Prostate gland (tissue), 2 donors: Measurements from ENCODE around the gene NINJ2. TPM values are rescaled to one million over a fixed set of nuclear protein-coding genes. Genes with fewer than 3 reads are reported as not detected.

Source experiments
- DNase-seq: peaks from one replicate; pipeline ENCODE4 v3.0.0-alpha.2; 2019; ENCODE audit warnings: low spot score
- H3K27ac ChIP-seq, 2 donors: fragments of 200-600 bp; sonication (generic); 2 replicates each; pipeline ENCODE4 v1.5.1; 2017 to 2019
- H3K27me3 ChIP-seq: fragments of 200-600 bp; sonication (generic); replicated peaks from 2 replicates; pipeline ENCODE4 v1.5.1; 2019; ENCODE audit not compliant: insufficient read depth
- H3K36me3 ChIP-seq, 2 donors: fragments of 200-600 bp; sonication (generic); 1 replicate in 1 of 2; 2 replicates in 1 of 2; pipeline versions ENCODE4 v1.5.1 to v1.8.1; 2017 to 2019
- H3K4me1 ChIP-seq: fragments of 200-600 bp; sonication (generic); replicated peaks from 2 replicates; pipeline ENCODE4 v1.5.1; 2019
- H3K4me3 ChIP-seq, 2 donors: fragments of 200-600 bp; sonication (generic); 2 replicates each; pipeline ENCODE4 v1.5.1; 2017 to 2019
- H3K9me3 ChIP-seq: fragments of 200-600 bp; sonication (generic); 2 replicates; pipeline ENCODE4 v1.5.1; 2017
- CTCF ChIP-seq, 4 experiments: fragments of 200-600 bp in 2 of 4; fragments of 450-650 bp in 2 of 4; sonication (generic) in 2 of 4; IDR thresholded peaks; 1 replicate in 3 of 4; 2 replicates in 1 of 4; pipeline ENCODE4 v1.5.1; 2016 to 2019; ENCODE audit warnings: antibody characterized with exemption in 4 of 4, mild to moderate bottlenecking in 2 of 4, moderate library complexity in 2 of 4
- POLR2A ChIP-seq: fragments of 450-650 bp; IDR thresholded peaks from one replicate; pipeline ENCODE4 v1.6.1; 2016; ENCODE audit warnings: antibody characterized with exemption, mild to moderate bottlenecking
- POLR2AphosphoS5 ChIP-seq: sonication (generic); formaldehyde crosslinking; IDR thresholded peaks from one replicate; pipeline ENCODE4 v1.6.1; 2017; ENCODE audit warnings: antibody characterized with exemption
- WGBS: methylation state at CpG from one replicate; pipeline ENCODE4 v1.1.5; 2018; 5-methylcytosine and 5-hydroxymethylcytosine counted together
- intact Hi-C: fragments of 100-400 bp; cut with DNase I; formaldehyde crosslinking; loops from one replicate; pipeline ENCODE4 v1.14.2; 2022
- total RNA-seq, 2 donors: library from RNA; depleted of rRNA; stranded (reverse); fragments of >200 nt; gene quantifications; one replicate each; pipeline ENCODE4 v1.1.0, GENCODE V29; 2016

Gene NINJ2
- total RNA-seq, 2 donors from 2014 or later = 1.1 to 17.3 TPM

GRCh38 chr12:569091-569676 is 94.1 kb downstream of the NINJ2 start:
- 76% methylated on average over 6 of the region's 6 CpGs for WGBS

DNA sequence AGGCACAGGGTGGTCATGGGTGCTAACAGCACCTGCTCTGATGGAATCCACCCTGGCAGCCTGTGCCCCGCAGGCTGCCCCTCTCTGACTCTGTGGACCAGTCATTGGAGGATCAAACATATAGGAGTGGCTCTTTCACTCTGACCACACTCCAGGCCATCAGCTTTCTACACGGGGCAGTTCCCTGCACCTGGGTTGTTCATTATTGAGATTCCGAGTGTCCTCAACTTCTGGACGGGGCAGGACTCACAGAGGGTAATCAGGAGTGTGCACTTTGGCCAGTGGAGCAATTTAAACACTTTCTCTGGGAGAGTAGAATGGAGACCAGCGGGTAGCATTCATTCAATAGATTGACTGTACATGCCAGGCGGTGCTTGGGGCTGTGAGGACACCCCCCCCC is 94.8 kb downstream of the NINJ2 start:
- TF ChIP-seq CTCF (IDR thresholded peaks at IDR 0.05) (no peak), POLR2AphosphoS5 (no peak), POLR2A (no peak)
- Histone ChIP-seq H3K27me3 (no peaks in the 10 kb centered on the region), H3K4me3 (no peak overlapping the region), H3K27ac (no peak overlapping the region), H3K9me3 (no peaks in the 10 kb centered on the region), H3K36me3 (no peaks in the 10 kb centered on the region), H3K4me1 (peaks cover 2% of the 10 kb centered on the region)
- DNase-seq = no peak
- 84% methylated on average over 6 of the region's 6 CpGs for WGBS
- intact Hi-C loops = loop anchor here (2.0 kb wide), 1 partner anchor 246 kb away; no protein-coding TSS in a partner anchor

More at GRCh38 chr12:569091-569676, 94.1 kb downstream of the NINJ2 start:
- no peaks in the 10 kb centered on the region for H3K9me3 ChIP-seq
- no peak for DNase-seq
- H3K27me3 ChIP-seq = no peaks in the 10 kb centered on the region
- TF ChIP-seq CTCF (IDR thresholded peaks at IDR 0.05) (no peak), POLR2AphosphoS5 (no peak), POLR2A (no peak)
- H3K27ac ChIP-seq = no peak overlapping the region
- H3K4me1 ChIP-seq = peaks cover 2% of the 10 kb centered on the region
- H3K36me3 ChIP-seq = no peaks in the 10 kb centered on the region
- peak overlapping the region in 1 of 2 donors; percentile 47 for H3K4me3 ChIP-seq
- intact Hi-C loops = loop anchor here (2.0 kb wide), 1 partner anchor 246 kb away; no protein-coding TSS in a partner anchor

DNA sequence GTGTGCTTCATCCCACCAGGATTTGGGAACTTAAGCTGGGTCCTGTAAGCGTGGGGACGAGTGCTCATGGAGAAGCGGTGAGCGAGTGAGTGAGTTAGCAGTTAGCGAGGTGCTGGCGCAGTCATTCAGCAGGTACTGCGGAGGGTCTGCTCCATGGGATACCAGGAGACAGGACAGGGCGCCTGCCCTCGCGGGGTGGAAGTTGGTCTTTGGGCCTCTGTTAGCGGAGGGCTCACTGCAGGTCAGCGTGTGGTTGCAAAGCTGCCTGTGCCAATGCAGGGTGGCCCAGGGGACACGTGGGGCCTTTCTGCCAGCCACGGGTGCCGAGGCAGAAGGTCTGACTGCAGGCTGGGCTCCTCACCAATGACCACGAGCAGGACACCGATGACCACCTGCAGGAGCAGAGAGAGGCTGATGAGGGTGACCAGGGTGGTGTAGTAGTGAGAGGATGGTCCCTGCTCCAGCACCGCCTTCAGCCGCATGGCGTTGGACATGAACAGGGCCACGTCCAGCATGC is 97.6 kb downstream of the NINJ2 start:
- no peak overlapping the region for H3K27ac ChIP-seq
- H3K36me3 ChIP-seq = no peaks in the 10 kb centered on the region
- intact Hi-C loops = no loop called here
- 92% methylated on average over 21 of the region's 21 CpGs for WGBS
- H3K4me3 ChIP-seq = no peak overlapping the region
- DNase-seq = no peak
- peaks cover 2% of the 10 kb centered on the region for H3K4me1 ChIP-seq
- H3K27me3 ChIP-seq = no peaks in the 10 kb centered on the region
- H3K9me3 ChIP-seq = no peaks in the 10 kb centered on the region
- TF ChIP-seq POLR2A (no peak), POLR2AphosphoS5 (no peak), CTCF (IDR thresholded peaks at IDR 0.05) (no peak)

DNA sequence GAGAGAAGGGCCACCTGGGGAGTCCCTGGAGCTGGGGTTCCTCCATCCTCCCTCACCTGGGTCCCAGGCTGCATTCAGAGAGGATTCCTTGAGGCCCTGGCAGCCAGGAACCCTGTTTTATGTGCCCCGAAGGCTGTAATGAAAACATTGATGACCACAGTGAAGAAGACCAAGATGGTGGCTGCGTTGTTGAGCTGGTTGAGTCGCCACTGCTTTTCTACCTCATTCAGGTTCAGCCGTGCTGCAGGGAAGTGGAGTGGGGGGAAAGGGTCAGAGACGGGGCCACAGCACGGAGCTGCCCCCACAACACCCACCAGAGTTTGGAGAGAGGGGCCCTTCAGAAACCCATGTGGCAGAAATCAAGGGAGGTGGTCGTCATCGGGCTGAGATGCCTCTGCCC is 98.1 kb downstream of the NINJ2 start:
- WGBS = 92% methylated on average over 8 of the region's 8 CpGs
- intact Hi-C loops = no loop called here

More for the DNA sequence above, 98.1 kb downstream of the NINJ2 start:
- TF ChIP-seq POLR2A (no peak), POLR2AphosphoS5 (no peak), CTCF (IDR thresholded peaks at IDR 0.05) (no peak)
- H3K4me1 ChIP-seq = peaks cover 2% of the 10 kb centered on the region
- H3K4me3 ChIP-seq = no peak overlapping the region
- no peak for DNase-seq
- H3K9me3 ChIP-seq = no peaks in the 10 kb centered on the region
- no peaks in the 10 kb centered on the region for H3K36me3 ChIP-seq
- H3K27me3 ChIP-seq = no peaks in the 10 kb centered on the region
- H3K27ac ChIP-seq = no peak overlapping the region
